Spleen (tissue), 7 donors: ENCODE data around the gene TLK1.

ENCODE experiments used
- POLR2AphosphoS5 ChIP-seq, 3 donors: sonication (generic); formaldehyde crosslinking; IDR thresholded peaks; one replicate each; pipeline ENCODE4 v1.5.1; 2017; ENCODE audit warnings: antibody characterized with exemption in 3 of 3
- TF ChIP-seq, protein P1 (sequence below), 11 experiments: fragments of 200-600 bp in 7 of 11; fragments of 450-650 bp in 4 of 11; sonication (generic) in 4 of 11; IDR thresholded peaks in 8 of 11; conservative IDR thresholded peaks in 3 of 11; 1 replicate in 7 of 11; 2 replicates in 4 of 11; pipeline versions ENCODE4 v1.4.0 to v1.8.0; 2016 to 2021; ENCODE audit warnings: antibody characterized with exemption in 11 of 11, inconsistent platforms in 4 of 11, mild to moderate bottlenecking in 1 of 11
- donor health status: DM: no; HTN: no; CAD: no; lungs with moderate emphysema.
- donor health status: DM: no; HTN: no; CAD: no.
- donor health status: DM: no; HTN: no; CAD: no.

DNA sequence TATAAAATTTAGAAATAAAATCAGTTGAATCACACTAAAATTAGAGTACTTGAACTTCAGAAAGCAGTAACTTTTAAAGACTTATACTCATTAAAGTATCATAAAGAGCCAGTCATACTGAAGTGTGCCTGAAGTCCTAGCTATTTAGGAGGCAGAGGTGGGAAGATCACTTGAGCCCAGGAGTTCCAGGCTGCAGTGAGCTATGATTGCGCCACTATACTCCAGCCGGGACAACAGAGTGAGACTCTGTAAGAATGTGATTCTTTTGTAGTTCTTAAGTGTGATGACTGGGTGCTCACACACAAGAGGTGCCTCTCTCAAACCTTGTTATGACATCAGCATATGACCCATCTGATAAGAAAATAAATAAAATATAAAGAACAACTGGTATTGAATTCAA is 14.6 kb downstream of the TLK1 start:
- TF ChIP-seq, protein P1, sequence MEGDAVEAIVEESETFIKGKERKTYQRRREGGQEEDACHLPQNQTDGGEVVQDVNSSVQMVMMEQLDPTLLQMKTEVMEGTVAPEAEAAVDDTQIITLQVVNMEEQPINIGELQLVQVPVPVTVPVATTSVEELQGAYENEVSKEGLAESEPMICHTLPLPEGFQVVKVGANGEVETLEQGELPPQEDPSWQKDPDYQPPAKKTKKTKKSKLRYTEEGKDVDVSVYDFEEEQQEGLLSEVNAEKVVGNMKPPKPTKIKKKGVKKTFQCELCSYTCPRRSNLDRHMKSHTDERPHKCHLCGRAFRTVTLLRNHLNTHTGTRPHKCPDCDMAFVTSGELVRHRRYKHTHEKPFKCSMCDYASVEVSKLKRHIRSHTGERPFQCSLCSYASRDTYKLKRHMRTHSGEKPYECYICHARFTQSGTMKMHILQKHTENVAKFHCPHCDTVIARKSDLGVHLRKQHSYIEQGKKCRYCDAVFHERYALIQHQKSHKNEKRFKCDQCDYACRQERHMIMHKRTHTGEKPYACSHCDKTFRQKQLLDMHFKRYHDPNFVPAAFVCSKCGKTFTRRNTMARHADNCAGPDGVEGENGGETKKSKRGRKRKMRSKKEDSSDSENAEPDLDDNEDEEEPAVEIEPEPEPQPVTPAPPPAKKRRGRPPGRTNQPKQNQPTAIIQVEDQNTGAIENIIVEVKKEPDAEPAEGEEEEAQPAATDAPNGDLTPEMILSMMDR (IDR thresholded peaks at IDR 0.05 in 8 of 11, conservative IDR thresholded peaks at IDR 0.05 in 3 of 11), result no peak
- no peak for TF ChIP-seq POLR2AphosphoS5 (IDR thresholded peaks at IDR 0.05)
